Activated CD4-positive, CD25-positive, alpha-beta regulatory T cell treated with anti-CD3 and anti-CD28 coated beads, Interleukin-2, amount 50 U/mL, for 24 hours (primary cell): ENCODE data around the gene KHNYN.
"Not testable (repeated sequence)": the region's sequence is repeated elsewhere in the genome, so short reads cannot be mapped to it uniquely, and the experiment has no call there.

Source experiments
- ATAC-seq, 2 donors: fragments of 150-1000 bp; cut with Tn5 transposase; one replicate each; pipeline ENCODE4 v1.10.0; 2021; ENCODE audit warnings: mild to moderate bottlenecking in 1 of 2, moderate library complexity in 1 of 2

KHNYN gene

GRCh38 chr14:24439257-24439656 lies 9.5 kb downstream of the KHNYN start:
- ATAC-seq, result no peak

- ATAC-seq, result no peak
Measured at GRCh38 chr14:24439830-24440605, 10.3 kb downstream of the KHNYN start.

GRCh38 chr14:24440606-24441399 lies 11.0 kb downstream of the KHNYN start:
- no peak for ATAC-seq

GRCh38 chr14:24441485-24441884 lies 11.7 kb downstream of the KHNYN start:
- no peak for ATAC-seq

GRCh38 chr14:24441904-24442239 lies 12.1 kb downstream of the KHNYN start:
- ATAC-seq, result no peak

GRCh38 chr14:24442240-24443052 lies 12.7 kb downstream of the KHNYN start, which contains the start of gene SDR39U1:
SDR39U1 (minus strand) TSS chr14:24442776; CDS start chr14:24442769, 7 bp downstream.
- peak; percentile 90 to 92 for ATAC-seq

- no peak for ATAC-seq
Measured at GRCh38 chr14:24443053-24443665, 13.4 kb downstream of the KHNYN start.

- ATAC-seq, result not testable (repeated sequence)
Measured at GRCh38 chr14:24450828-24451227, 21.1 kb downstream of the KHNYN start.

GRCh38 chr14:24456980-24457379 lies 27.2 kb downstream of the KHNYN start:
- ATAC-seq, result peak; percentile 25 to 53

GRCh38 chr14:24458736-24459135 lies 29.0 kb downstream of the KHNYN start:
- no peak for ATAC-seq

- ATAC-seq, result no peak
Measured at GRCh38 chr14:24459331-24459730, 29.6 kb downstream of the KHNYN start.

GRCh38 chr14:24461336-24461735 lies 31.6 kb downstream of the KHNYN start:
- ATAC-seq, result no peak

- ATAC-seq, result no peak
Measured at GRCh38 chr14:24463017-24463883, 33.5 kb downstream of the KHNYN start.

GRCh38 chr14:24463884-24464785 lies 34.4 kb downstream of the KHNYN start:
- no peak for ATAC-seq

GRCh38 chr14:24465368-24465767 lies 35.6 kb downstream of the KHNYN start:
- no peak for ATAC-seq

GRCh38 chr14:24465805-24466204 lies 36.1 kb downstream of the KHNYN start:
- ATAC-seq, result no peak

- not testable (repeated sequence) for ATAC-seq
Measured at GRCh38 chr14:24470450-24470849, 40.7 kb downstream of the KHNYN start.

- ATAC-seq, result no peak
Measured at GRCh38 chr14:24473211-24473610, 43.5 kb downstream of the KHNYN start.

GRCh38 chr14:24475261-24475660 lies 45.5 kb downstream of the KHNYN start:
- no peak for ATAC-seq

- ATAC-seq, result not testable (repeated sequence)
Measured at GRCh38 chr14:24479999-24480398, 50.2 kb downstream of the KHNYN start.
